22Rv1 (cell line): Measurements from ENCODE around the gene IER5.

ENCODE experiments used
- ZFX ChIP-seq: fragments of 450-650 bp; IDR thresholded peaks from 2 replicates; pipeline ENCODE4 v1.6.1; 2017; ENCODE audit warnings: antibody characterized with exemption, borderline replicate concordance
- TF ChIP-seq, protein P1 (sequence below): fragments of 450-650 bp; IDR thresholded peaks from 2 replicates; pipeline ENCODE4 v1.5.1; 2017; ENCODE audit warnings: mild to moderate bottlenecking

DNA sequence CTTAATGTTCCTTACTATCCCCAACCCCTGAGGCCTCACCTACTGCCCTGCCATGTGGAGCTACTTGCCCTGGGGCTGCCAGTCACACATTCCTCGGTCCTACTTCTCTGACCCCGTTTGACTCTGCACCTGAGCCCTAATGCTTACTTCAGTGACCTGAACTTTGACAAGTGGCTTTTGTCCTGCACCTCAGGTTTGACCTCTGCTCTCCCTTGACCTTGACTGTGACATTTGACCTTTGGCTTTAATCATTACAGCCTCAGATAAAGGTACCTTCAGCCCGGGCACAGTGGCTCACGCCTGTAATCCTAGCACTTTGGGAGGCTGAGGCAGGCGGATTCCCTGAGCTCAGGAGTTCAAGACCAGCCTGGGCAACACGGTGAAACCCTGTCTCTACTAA is 31.9 kb upstream of the IER5 start:
- TF ChIP-seq, protein P1, sequence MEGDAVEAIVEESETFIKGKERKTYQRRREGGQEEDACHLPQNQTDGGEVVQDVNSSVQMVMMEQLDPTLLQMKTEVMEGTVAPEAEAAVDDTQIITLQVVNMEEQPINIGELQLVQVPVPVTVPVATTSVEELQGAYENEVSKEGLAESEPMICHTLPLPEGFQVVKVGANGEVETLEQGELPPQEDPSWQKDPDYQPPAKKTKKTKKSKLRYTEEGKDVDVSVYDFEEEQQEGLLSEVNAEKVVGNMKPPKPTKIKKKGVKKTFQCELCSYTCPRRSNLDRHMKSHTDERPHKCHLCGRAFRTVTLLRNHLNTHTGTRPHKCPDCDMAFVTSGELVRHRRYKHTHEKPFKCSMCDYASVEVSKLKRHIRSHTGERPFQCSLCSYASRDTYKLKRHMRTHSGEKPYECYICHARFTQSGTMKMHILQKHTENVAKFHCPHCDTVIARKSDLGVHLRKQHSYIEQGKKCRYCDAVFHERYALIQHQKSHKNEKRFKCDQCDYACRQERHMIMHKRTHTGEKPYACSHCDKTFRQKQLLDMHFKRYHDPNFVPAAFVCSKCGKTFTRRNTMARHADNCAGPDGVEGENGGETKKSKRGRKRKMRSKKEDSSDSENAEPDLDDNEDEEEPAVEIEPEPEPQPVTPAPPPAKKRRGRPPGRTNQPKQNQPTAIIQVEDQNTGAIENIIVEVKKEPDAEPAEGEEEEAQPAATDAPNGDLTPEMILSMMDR = no peak
- no peak for TF ChIP-seq ZFX
